Transverse colon (tissue), 4 donors: ENCODE data around the gene RSRP1.

Experiments
- CTCF ChIP-seq, 5 experiments: fragments of 200-600 bp in 3 of 5; fragments of 450-650 bp in 2 of 5; sonication (generic) in 3 of 5; IDR thresholded peaks; 1 replicate in 2 of 5; 2 replicates in 3 of 5; pipeline ENCODE4 v1.5.1; 2016 to 2017; ENCODE audit warnings: antibody characterized with exemption in 5 of 5, inconsistent platforms in 3 of 5, mild to moderate bottlenecking in 2 of 5, moderate library complexity in 1 of 5
- EP300 ChIP-seq: sonication (generic); formaldehyde crosslinking; IDR thresholded peaks from one replicate; pipeline ENCODE4 v1.6.1; 2017; ENCODE audit warnings: antibody characterized with exemption, low read depth
- POLR2A ChIP-seq: fragments of 450-650 bp; IDR thresholded peaks from one replicate; pipeline ENCODE4 v1.6.1; 2016; ENCODE audit warnings: antibody characterized with exemption, mild to moderate bottlenecking, moderate library complexity
- POLR2AphosphoS5 ChIP-seq, 3 donors: sonication (generic); formaldehyde crosslinking; IDR thresholded peaks; one replicate each; pipeline ENCODE4 v1.6.1; 2016; ENCODE audit warnings: antibody characterized with exemption in 3 of 3

- TF ChIP-seq CTCF (IDR thresholded peaks at IDR 0.05), result peak in 2 of 5 experiments; percentile 5 to 12
- no peak for TF ChIP-seq EP300
- TF ChIP-seq POLR2A, result no peak
- no peak for TF ChIP-seq POLR2AphosphoS5 (IDR thresholded peaks at IDR 0.05)
Measured at GRCh38 chr1:25246600-25247023, 642 bp downstream of the RSRP1 start.
